ENCODE data around the gene TVP23C.

Gene TVP23C

DNA sequence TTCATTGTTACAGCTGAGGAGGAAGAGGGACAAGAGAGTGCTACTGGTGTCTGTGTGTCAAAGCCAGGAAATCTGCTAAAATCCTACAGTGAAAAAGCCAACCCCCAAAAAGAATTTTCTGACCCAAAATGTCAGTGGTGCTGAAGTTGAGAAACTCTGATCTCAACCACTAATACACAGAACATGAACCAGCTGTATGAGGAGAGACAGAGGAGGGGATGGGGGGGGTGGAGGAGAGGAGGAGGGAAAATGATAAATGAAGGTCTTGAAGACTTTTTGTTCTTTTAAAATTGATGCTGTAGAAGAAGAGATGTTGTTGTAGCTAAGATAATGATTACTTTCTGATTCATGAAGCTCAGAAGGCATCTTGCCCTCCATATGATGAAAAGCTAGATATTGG is 68.5 kb downstream of the TVP23C start:
- H3K27ac ChIP-seq: no peak overlapping the region
- TF ChIP-seq ZFX (IDR thresholded peaks at IDR 0.05; ENCODE audit: borderline replicate concordance): no peak
- TF ChIP-seq, protein P1, sequence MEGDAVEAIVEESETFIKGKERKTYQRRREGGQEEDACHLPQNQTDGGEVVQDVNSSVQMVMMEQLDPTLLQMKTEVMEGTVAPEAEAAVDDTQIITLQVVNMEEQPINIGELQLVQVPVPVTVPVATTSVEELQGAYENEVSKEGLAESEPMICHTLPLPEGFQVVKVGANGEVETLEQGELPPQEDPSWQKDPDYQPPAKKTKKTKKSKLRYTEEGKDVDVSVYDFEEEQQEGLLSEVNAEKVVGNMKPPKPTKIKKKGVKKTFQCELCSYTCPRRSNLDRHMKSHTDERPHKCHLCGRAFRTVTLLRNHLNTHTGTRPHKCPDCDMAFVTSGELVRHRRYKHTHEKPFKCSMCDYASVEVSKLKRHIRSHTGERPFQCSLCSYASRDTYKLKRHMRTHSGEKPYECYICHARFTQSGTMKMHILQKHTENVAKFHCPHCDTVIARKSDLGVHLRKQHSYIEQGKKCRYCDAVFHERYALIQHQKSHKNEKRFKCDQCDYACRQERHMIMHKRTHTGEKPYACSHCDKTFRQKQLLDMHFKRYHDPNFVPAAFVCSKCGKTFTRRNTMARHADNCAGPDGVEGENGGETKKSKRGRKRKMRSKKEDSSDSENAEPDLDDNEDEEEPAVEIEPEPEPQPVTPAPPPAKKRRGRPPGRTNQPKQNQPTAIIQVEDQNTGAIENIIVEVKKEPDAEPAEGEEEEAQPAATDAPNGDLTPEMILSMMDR (IDR thresholded peaks at IDR 0.05): no peak

DNA sequence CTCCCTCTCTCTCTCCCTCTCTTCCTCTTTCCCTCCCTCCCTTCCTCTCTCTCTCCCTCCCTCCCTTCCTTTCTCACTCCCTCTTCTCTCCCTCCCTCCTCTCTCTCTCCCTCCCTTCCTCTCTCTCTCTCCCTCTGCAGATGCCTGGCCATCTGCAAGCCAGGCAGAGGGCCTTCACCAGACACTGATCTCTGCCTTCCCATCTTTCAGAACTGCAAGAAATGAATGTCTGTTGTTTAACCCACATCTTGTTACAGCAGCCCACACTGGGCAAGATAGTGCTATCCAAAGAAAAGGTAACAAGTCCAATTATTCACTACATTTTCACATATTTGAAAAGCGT is 69.6 kb downstream of the TVP23C start:
- TF ChIP-seq, protein P1 (IDR thresholded peaks at IDR 0.05): no peak
- TF ChIP-seq ZFX (IDR thresholded peaks at IDR 0.05; ENCODE audit: borderline replicate concordance): no peak
- H3K27ac ChIP-seq: no peak overlapping the region

DNA sequence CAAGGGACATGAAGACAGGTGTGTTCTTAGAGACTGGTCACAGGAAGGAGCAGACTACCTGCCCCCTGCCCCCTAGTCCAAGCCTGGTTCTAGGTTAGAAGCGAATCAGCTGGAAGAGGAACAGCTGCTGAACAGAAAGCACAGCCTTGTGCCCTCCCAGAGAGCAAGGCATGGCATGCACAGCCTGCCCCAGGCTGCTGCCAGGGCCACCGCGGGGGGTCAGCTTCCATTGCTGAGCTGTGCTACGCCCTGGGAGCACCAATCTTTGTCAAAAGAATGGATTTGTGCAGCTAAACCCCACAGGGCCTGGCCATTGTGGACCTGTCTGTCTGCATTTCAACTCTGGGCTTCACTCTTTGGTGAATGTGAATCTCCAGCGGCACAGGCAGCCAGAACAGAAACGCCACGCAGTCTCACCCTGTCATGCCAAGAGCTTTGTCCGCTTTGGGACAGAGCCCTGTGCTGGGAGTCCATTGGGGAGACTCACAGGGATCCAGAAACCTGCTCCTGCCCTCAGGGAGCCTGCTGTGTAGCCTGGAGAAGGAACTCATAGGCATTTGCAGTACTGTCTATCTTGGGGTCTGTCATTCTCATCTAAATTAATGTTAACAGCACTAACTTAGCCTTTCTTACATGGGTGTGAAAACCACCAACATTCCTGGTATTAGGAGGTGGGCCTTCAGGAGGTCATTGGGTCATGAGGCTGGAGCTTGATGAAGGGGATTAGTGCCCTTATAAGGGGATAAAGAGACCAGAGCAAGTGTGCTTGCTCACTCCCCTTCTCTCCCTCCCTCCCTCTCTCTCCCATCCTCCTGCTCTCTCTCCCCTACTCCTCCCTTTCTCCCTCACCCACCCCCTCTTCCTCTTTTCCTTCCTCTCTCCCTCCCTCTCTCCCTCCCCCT is 70.2 kb downstream of the TVP23C start:
- TF ChIP-seq, protein P1 (IDR thresholded peaks at IDR 0.05): no peak
- no peak for TF ChIP-seq ZFX (IDR thresholded peaks at IDR 0.05; ENCODE audit: borderline replicate concordance)
- H3K27ac ChIP-seq: no peak overlapping the region

DNA sequence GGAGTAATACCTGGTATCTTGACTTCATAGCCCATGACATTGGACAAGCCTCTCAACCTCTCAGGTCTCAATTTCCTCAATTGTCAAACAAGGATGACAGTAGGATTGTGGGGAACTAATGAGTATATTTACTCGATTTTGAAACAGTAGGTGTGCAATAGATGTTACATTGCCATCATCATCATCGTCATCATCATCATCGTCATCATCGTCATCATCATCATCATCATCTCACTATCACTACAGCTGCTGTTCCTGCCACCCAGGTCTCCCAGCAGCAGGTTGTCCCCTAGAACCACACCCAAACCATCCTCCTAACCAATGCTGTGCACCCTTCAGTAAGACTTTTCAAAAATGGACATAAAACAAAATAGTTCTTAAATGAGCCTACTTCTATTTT is 71.1 kb downstream of the TVP23C start:
- H3K27ac ChIP-seq: no peak overlapping the region
- TF ChIP-seq, protein P1 (IDR thresholded peaks at IDR 0.05): no peak
- TF ChIP-seq ZFX (IDR thresholded peaks at IDR 0.05; ENCODE audit: borderline replicate concordance): no peak

DNA sequence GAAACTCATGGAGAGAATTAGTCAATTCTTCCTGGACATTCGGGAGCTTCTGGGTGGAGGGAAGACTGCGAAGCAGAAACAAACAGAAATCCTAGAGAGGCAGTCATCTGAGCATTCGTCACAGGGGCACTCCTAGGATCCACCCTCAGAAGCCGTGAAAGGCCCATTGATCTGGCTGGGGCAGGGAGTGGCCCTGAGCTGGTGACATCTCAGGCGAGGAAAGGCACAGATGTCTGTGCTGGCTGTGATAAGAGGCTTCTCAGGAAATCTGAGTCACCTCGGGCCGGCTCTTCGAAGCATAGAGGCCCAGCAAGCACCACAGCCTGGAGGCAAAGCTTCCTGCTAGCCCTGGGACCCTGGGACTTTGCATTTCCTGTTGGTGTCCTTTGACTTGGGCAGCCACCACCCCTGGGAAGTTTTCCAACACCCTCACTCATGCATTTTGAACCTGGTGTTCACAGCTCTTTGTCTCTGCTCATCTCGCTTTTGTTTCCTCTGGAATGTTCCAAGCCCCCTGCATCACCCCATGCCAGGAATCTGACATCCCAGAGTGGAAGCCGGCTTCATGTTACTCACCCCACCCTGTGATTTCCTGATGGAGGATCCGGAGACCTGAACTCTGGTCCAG is 72.5 kb downstream of the TVP23C start:
- no peak overlapping the region for H3K27ac ChIP-seq
- no peak for TF ChIP-seq ZFX (IDR thresholded peaks at IDR 0.05; ENCODE audit: borderline replicate concordance)
- TF ChIP-seq, protein P1 (IDR thresholded peaks at IDR 0.05): no peak

DNA sequence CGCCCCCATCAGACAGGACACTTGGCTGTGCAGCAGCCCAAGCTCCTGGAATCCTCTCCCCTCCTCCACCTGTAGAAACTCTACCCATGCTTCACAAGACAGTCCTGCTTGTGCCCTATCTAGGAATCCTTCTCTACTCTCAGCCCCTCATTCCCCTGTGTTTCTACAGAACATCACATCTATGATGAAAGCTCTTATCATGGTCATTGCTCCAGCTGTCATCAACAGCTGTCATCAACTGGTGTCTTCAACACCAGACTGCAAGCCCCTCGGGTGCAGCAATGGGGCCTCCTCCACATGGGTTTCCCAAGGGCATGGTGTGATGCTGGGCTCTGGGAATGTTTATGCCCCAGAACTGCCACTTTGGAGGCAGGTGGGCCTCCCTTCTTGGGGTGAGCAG is 74.7 kb downstream of the TVP23C start:
- no peak for TF ChIP-seq ZFX (IDR thresholded peaks at IDR 0.05; ENCODE audit: borderline replicate concordance)
- TF ChIP-seq, protein P1 (IDR thresholded peaks at IDR 0.05): no peak
- H3K27ac ChIP-seq: no peak overlapping the region

DNA sequence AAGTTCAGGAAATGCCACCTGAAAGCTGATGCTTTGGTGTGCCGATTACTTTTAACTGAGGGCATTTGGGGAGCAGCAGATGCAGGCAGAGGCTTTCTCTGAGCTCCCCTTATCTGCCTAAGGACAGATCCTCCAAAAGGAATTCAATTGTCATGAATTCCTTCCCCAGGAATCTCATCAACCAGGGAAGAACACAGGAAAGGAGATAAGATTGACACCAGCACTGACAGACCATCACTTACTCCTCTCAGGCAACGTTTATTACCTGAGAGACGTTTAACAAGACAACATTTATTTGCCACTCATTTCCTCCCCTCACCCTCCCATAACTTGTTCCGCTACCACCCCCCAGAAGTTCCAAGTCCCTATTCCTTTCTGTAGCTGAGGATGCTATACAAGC is 78.2 kb downstream of the TVP23C start:
- H3K27ac ChIP-seq: no peak overlapping the region
- TF ChIP-seq ZFX (IDR thresholded peaks at IDR 0.05; ENCODE audit: borderline replicate concordance): no peak
- TF ChIP-seq, protein P1 (IDR thresholded peaks at IDR 0.05): no peak

Measured in 22Rv1 (cell line).